GM19395 (cell line): ENCODE data around the gene FAM107B.

Experiments
- ATAC-seq: cut with Tn5 transposase; IDR thresholded peaks from one replicate; pipeline ENCODE4 v1.9.1; 2021; ENCODE audit warnings: mild to moderate bottlenecking, moderate library complexity; ENCODE audit not compliant: unreplicated experiment

Gene FAM107B

DNA sequence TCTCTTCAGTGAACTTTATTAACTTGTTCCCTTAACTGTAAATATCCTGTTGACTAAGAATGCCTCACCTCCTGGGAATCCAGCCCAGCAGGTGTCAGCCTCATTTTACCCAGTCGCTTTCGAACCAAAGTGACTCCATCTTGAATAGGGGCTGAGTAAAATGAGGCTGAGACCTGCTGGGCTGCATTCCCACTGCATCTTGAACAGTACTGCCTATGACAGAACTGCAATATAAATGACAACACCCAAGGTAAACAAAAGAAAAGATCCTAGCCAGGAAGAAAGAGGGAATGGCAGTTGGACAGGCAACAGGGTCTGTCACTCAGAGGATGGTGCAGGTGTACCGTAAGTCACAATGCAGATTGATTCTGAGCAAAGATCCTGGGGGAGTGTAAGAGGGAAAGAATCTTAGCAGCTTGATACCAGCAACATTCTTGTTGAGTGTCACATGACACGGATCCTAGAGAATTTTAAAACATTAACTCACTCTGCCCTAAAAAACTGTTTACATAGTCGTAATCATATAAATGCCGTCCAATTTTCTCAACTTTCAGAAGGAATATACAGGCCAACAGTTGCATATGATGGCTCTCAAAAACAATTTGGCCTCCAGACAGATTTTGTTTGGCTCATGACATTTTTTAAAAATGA, 4.4 kb upstream of the FAM107B start:
- no peak for ATAC-seq

DNA sequence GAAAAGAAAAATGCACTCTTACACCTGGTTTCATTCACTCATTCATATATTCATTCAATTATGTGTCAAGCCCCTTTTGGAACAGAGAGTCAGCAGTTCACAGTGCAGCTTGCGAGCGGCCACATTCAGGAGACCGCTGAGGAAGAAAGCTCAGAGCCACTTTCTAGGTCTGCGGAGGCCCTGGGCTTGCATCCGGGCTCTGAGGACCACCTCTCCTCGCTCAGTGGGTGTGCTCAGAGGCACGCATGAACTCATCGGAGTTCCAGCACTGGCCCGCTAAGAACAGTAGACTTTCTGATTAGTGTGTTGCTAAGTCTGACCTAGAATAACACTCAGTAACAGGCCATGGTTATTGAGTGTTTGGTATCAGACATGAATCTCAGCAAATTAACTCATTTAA, 1.8 kb upstream of the FAM107B start:
- no peak for ATAC-seq

DNA sequence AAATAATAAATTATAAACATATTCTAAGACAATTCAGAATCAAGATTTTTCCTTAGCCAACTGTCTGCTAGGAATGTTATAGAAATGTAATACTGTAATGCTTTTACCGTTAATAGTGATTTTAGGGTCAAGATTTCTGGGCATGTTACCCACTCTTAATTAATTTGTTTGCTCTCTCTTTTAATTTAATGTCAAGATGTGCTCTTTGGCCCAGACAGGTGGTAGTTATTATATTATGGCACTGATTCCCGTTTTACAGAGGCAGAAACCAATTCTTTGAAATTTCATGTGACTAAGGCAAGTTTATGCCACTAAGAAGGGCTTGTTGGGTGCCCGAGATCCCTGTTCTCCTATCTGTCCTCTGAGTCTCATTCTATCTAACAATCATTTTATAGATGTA, 959 bp upstream of the FAM107B start:
- no peak for ATAC-seq

DNA sequence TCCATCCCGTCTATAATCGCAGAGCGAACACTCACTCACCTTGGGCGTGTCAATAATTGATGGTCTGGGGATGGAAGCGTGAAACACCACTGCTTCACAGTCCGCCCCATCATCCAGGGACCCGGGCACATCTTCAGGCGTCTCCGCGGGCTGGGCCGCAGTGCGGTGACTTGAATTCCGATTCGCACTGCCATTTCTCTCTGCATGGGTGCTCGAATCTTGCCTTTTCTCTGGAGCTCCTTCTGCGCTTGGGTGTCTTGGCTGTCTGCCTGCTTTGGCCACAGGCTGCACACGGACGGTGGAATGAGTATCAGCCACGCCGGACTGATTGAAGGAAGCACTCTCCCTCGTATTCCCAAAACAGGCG, 500 bp downstream of the FAM107B start:
- ATAC-seq, result no peak

DNA sequence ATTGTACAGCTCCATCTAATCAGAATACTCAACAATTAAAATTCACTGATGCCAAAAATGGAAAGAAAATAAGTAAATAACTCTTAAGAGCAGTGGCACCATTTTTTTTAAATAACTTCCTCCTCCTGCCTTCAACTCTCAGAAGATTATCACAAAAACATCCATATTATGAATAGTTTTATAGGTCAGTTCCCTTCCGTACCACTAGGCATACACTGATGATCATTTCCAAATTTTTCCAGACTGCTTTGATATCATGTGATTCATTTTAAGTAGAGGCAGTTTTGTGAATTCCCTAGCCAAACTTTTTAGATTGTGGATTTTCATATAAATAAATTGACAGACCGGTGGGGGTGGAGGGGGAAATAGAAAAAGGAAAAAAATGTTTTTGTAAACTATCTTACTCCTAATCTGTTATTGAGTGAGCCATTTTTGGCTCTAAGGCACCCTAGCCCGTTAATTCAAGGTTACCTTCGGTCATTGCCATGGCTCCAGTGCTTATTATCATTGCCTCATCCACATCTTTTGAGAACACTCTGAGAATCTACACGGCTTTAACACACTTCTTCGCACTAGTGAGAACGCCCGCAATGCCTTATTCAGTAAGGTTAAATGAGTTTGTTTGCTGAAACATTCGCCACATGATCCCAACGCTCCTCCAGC, 1.0 kb downstream of the FAM107B start:
- ATAC-seq, result no peak

DNA sequence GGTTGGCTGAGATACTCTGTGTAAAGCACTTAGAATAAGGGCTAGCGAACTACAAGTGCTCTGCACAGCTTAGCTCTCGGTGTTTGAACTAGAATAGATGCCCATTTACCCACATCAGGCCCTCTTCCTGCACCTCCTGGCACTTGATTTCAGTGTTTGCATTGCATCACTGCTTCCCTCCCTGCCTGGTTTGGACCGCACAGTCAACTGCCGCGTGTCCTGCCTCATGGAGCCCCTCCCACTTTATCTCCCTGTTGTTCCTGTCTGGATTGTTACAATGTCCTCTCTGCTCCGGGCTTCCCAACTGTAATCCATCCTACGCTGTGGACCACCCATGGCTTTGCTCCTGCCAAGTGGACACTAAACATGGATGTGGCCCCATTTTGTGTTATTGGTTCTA, 2.3 kb downstream of the FAM107B start:
- ATAC-seq, result no peak

DNA sequence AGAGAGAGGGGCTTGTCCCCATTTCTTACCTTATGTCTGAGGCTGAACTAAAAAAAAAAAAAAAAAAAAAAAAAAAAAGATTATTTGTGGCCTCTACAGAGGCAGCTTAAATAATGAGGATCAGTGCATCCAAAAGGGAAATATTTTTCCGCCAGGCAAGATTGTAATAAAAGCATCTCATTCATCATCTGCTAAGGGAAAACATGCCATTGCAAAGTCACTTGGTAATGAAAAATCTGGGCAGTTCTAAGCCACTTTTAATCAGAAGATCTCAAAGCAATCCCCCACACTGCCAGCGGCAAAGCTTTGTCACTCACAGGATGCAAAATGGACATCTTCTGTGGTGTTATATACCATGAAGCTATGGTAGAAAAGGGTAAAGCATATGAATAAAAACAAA, 3.8 kb downstream of the FAM107B start:
- ATAC-seq, result no peak

GRCh38 chr10:14761372-14761771, 13.3 kb downstream of the FAM107B start:
- ATAC-seq, result no peak

- no peak for ATAC-seq
Measured at GRCh38 chr10:14758994-14759664, 15.6 kb downstream of the FAM107B start.

DNA sequence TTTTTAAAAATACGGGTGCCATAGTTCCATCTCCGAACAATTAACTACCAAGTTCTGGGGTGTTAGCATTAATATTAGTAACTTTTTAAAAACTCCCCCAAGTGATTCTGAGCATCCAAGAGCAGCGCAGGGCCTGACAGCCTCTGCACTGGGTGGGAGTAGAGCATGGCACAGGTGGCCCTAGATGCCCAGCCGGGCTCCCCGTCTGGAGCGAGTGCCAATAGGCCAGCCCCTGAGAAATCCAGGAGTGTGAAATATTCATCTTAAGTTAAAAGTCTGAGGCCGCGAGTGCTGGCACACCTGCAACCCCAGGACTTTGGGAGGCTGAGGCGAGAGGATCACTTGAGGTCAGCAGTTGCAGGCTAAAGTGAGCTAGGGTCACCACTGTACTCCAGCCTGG, 16.2 kb downstream of the FAM107B start:
- ATAC-seq, result no peak

GRCh38 chr10:14757986-14758385, 16.7 kb downstream of the FAM107B start:
- ATAC-seq, result no peak

GRCh38 chr10:14757394-14757793, 17.3 kb downstream of the FAM107B start:
- ATAC-seq, result no peak

- no peak for ATAC-seq
Measured at GRCh38 chr10:14753441-14753840, 21.3 kb downstream of the FAM107B start.

- no peak for ATAC-seq
Measured at GRCh38 chr10:14751921-14752320, 22.8 kb downstream of the FAM107B start.

GRCh38 chr10:14751014-14751896, 23.4 kb downstream of the FAM107B start:
- no peak for ATAC-seq

GRCh38 chr10:14749070-14749809, 25.5 kb downstream of the FAM107B start:
- ATAC-seq, result no peak

GRCh38 chr10:14748441-14748840, 26.3 kb downstream of the FAM107B start:
- ATAC-seq, result no peak

DNA sequence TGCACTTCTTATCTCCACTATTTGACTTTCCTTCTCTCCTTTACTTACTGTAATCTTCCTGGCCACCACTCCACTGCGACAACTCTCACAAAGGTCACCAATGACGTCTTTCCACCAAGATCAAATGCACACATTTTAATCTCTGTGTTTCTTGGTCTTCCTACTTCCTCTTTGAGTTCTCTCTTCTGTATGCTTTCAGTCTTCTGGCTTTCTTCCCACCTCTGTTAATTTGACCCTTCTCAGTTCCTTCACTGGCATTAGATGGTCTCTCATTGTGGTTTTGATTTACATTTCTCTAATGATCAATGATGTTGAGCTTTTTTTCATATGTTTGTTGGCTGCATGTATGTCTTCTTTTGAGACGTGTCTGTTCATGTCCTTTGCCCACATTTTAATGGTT, 31.9 kb downstream of the FAM107B start:
- ATAC-seq, result peak; percentile 86

- ATAC-seq, result peak; percentile 31
Measured at GRCh38 chr10:14742382-14742781, 32.3 kb downstream of the FAM107B start.

- peak; percentile 54 for ATAC-seq
Measured at GRCh38 chr10:14740684-14741247, 33.9 kb downstream of the FAM107B start.
